ENCODE data around the gene OGFRL1.

The OGFRL1 gene

DNA sequence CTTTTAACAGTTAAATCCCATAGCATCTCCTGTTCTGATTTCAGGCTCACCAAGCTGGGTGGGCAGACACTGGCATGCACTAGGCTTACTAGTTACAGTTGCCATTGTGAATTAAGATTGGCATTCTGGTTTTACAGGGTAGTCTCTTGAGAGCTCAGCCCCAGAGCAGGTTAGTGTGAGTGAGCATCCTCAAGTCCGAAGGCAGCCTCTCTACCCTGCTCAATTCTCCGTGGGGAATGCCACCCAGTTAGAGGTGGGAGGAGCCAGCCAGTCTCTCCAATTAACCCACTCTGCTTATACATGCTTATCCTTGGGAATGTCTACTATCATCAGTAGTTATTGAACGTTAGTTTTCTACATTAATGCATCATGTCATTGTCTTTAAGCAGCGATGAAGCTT is 8.9 kb upstream of the OGFRL1 start:
- DNase-seq (ENCODE audit: extremely low spot score), result no peak
- ChIA-PET POLR2A (interaction anchor here (1.3 kb wide), 1 partner anchor 9 kb away, joined by 4 read pairs; the partner anchor contains the start of gene OGFRL1), CTCF (no interaction called here)
- TF ChIP-seq HDGF (IDR thresholded peaks at IDR 0.05; ENCODE audit: borderline replicate concordance), result no peak
- TF ChIP-seq, protein P1, sequence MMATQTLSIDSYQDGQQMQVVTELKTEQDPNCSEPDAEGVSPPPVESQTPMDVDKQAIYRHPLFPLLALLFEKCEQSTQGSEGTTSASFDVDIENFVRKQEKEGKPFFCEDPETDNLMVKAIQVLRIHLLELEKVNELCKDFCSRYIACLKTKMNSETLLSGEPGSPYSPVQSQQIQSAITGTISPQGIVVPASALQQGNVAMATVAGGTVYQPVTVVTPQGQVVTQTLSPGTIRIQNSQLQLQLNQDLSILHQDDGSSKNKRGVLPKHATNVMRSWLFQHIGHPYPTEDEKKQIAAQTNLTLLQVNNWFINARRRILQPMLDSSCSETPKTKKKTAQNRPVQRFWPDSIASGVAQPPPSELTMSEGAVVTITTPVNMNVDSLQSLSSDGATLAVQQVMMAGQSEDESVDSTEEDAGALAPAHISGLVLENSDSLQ (IDR thresholded peaks at IDR 0.05), result no peak
- TF ChIP-seq FOXK2 (IDR thresholded peaks at IDR 0.05), result no peak
- TF ChIP-seq L3MBTL2 (conservative IDR thresholded peaks at IDR 0.05), result no peak
- TF ChIP-seq BHLHE40 (IDR thresholded peaks at IDR 0.05; ENCODE audit: borderline replicate concordance), result no peak
- TF ChIP-seq NFRKB (IDR thresholded peaks at IDR 0.05), result no peak
- no peak for TF ChIP-seq CTBP1 (IDR thresholded peaks at IDR 0.05; ENCODE audit: borderline replicate concordance)
- no peak for TF ChIP-seq LEF1 (IDR thresholded peaks at IDR 0.05; ENCODE audit: borderline replicate concordance)
- TF ChIP-seq ZNF384 (IDR thresholded peaks at IDR 0.05), result no peak
- no peak for TF ChIP-seq TARDBP (IDR thresholded peaks at IDR 0.05)
- TF ChIP-seq ARNT (IDR thresholded peaks at IDR 0.05), result no peak
- TF ChIP-seq FOXM1 (IDR thresholded peaks at IDR 0.05; ENCODE audit: borderline replicate concordance), result no peak
- TF ChIP-seq SUZ12 (IDR thresholded peaks at IDR 0.05), result no peak
- no peak for TF ChIP-seq ELF4 (IDR thresholded peaks at IDR 0.05)
- no peak for TF ChIP-seq FOXA1 (IDR thresholded peaks at IDR 0.05)
- TF ChIP-seq SP1 (IDR thresholded peaks at IDR 0.05), result no peak

DNA sequence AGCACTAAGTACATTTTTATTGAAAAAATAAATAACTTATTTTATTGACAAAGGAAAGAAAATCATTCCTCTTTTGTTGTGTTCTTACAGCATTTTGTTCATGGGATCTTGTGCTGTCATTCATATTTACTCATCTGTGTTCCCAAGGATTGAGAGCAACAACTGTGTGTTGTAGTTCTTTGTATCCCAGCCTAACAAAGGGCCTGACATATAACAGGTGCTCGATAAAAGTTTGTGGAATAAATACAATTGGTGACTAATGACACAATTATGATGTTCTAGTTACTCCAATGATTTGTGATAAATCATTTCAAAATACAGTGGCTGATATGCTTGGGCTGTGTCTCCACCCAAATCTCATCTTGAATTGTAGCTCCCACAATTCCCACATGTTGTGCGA is 7.9 kb upstream of the OGFRL1 start:
- CTCF ChIA-PET, result interaction anchor here (0.6 kb wide), 1 partner anchor 8 kb away, joined by 3 read pairs; no protein-coding TSS in a partner anchor
- DNase-seq (ENCODE audit: extremely low spot score), result no peak
- POLR2A ChIA-PET, result no interaction called here
- TF ChIP-seq SUZ12 (IDR thresholded peaks at IDR 0.05) (no peak), TARDBP (IDR thresholded peaks at IDR 0.05) (no peak), FOXM1 (IDR thresholded peaks at IDR 0.05; ENCODE audit: borderline replicate concordance) (no peak), NFRKB (IDR thresholded peaks at IDR 0.05) (no peak), HDGF (IDR thresholded peaks at IDR 0.05; ENCODE audit: borderline replicate concordance) (no peak), LEF1 (IDR thresholded peaks at IDR 0.05; ENCODE audit: borderline replicate concordance) (no peak), BHLHE40 (IDR thresholded peaks at IDR 0.05; ENCODE audit: borderline replicate concordance) (no peak)

DNA sequence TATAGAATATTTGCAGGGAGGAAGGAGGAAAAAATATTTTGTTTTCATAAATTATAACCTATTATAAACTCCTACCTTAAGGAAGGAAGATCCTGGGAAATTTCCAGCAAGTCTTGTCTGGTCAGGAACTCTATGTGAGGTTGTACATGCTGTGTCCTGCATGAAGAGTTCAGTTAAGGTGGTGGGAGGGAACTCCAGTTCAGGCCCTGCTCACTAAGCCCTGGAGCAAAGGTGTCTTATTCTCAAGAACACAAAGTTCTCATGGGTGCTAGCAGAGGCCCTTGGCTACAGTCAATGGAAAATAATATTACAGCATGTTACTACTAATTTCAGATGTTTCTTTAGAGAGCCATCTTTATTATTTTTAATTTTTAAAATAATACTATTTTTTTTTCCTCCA is 3.8 kb upstream of the OGFRL1 start:
- CTCF ChIA-PET, result no interaction called here
- POLR2A ChIA-PET, result no interaction called here
- TF ChIP-seq ELF4 (IDR thresholded peaks at IDR 0.05), result no peak
- TF ChIP-seq BHLHE40 (IDR thresholded peaks at IDR 0.05; ENCODE audit: borderline replicate concordance), result no peak
- TF ChIP-seq, protein P1 (IDR thresholded peaks at IDR 0.05), result no peak
- no peak for DNase-seq (ENCODE audit: extremely low spot score)

DNA sequence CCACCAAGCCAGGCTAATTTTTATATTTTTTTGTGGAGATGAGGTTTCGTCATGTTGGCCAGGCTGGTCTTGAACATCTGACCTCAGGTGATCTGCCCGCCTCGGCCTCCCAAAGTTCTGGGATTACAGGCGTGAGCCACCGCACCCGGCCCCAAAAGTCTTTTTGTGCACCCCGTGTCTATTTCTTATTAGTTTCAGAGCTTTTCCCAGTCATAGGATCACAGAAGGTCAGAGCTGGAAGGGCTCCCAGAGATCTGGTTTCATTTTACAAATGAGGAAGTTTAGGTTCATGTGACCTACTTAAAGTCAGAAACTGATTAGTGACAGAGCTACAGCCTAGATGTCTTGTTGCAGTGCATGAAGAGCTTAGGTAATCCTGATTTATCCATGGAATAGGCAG is 1.6 kb upstream of the OGFRL1 start:
- POLR2A ChIA-PET, result interaction anchor here (1.4 to 2.1 kb wide), 2 partner anchors 29 to 97 kb away, joined by 3 to 6 read pairs; no protein-coding TSS in a partner anchor
- DNase-seq (ENCODE audit: extremely low spot score), result no peak
- no peak for TF ChIP-seq FOXA1 (IDR thresholded peaks at IDR 0.05)
- TF ChIP-seq, protein P1 (IDR thresholded peaks at IDR 0.05), result no peak
- no peak for TF ChIP-seq SP1 (IDR thresholded peaks at IDR 0.05)
- no peak for TF ChIP-seq FOXK2 (IDR thresholded peaks at IDR 0.05)
- TF ChIP-seq SUZ12 (IDR thresholded peaks at IDR 0.05), result no peak
- no peak for TF ChIP-seq ELF4 (IDR thresholded peaks at IDR 0.05)
- TF ChIP-seq HDGF (IDR thresholded peaks at IDR 0.05; ENCODE audit: borderline replicate concordance), result no peak
- TF ChIP-seq TARDBP (IDR thresholded peaks at IDR 0.05), result no peak
- CTCF ChIA-PET, result interaction anchor here (0.6 kb wide), 1 partner anchor 53 kb away, joined by 3 read pairs; no protein-coding TSS in a partner anchor

DNA sequence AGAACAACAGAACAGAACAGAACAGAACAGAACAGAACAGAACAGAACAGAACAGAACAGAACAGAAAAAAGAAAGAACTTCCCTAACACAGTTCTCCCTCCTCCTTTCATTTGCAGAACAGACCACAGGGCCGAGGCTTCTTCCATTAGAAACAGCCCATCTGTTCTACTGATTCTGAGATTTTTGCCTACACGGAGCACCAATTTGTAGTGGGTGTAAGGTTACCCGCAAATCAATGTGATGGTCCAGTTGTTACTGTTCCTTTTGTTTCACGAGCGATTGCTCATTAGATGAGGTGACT is 734 bp upstream of the OGFRL1 start:
- DNase-seq (ENCODE audit: extremely low spot score), result no peak
- TF ChIP-seq FOXM1 (IDR thresholded peaks at IDR 0.05; ENCODE audit: borderline replicate concordance) (no peak), ELF4 (IDR thresholded peaks at IDR 0.05) (no peak), FOXK2 (IDR thresholded peaks at IDR 0.05) (no peak), HDGF (IDR thresholded peaks at IDR 0.05; ENCODE audit: borderline replicate concordance) (no peak), SP1 (IDR thresholded peaks at IDR 0.05) (no peak), SUZ12 (IDR thresholded peaks at IDR 0.05) (no peak)
- TF ChIP-seq, protein P1 (IDR thresholded peaks at IDR 0.05), result no peak
- CTCF ChIA-PET, result interaction anchor here (0.6 to 0.9 kb wide), 3 partner anchors 7 to 21 kb away, joined by 3 to 4 read pairs (median 3); no protein-coding TSS in a partner anchor
- POLR2A ChIA-PET, result interaction anchor here (0.7 to 2.1 kb wide), 8 partner anchors 8 to 98 kb away, joined by 3 to 6 read pairs (median 4); no protein-coding TSS in a partner anchor

DNA sequence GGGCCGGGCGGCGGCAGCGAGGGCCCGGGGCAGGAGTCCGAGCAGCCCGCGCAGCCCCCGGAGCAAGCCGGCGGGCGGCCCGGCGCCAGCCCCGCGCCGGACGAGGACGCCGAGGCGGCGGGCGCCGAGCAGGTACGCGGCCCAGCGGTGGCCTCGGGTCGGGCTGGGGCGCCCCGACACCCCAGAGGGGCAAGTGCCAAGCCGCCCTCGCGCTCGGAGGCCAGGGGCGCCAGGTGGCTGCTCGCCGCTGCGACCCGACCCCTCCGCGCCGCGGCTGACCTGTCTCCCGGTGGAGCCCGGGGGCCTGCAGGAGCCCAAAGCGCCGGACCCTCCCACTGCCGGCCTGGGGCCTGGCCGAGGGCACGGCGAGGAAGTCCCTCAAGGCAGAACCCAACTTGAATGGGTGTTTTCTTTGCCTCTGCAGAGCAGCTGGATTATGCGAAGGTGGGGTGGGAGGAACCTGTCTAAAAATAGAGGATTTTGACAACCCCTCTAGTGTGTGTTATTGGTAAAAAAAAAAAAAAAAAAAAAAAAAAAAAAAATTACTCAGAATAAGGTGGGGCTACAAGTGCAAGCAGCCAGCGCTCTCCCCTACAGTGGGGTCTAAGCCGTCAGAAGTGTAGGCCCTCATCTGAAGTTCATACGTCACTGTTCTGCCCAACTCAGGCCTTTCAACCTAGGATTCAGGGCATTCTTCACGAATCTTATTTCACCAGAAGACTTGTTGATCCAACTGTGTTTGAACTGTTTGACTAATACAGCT is 609 bp downstream of the OGFRL1 start:
- TF ChIP-seq HDGF (IDR thresholded peaks at IDR 0.05; ENCODE audit: borderline replicate concordance) (no peak), ZNF384 (IDR thresholded peaks at IDR 0.05) (peak; percentile 56), BHLHE40 (IDR thresholded peaks at IDR 0.05; ENCODE audit: borderline replicate concordance) (no peak), FOXM1 (IDR thresholded peaks at IDR 0.05; ENCODE audit: borderline replicate concordance) (no peak)
- ChIA-PET POLR2A (interaction anchor here (1.0 to 2.1 kb wide), 4 partner anchors 9 to 99 kb away, joined by 3 to 6 read pairs (median 4); no protein-coding TSS in a partner anchor), CTCF (no interaction called here)
- peak; percentile 36 for DNase-seq (ENCODE audit: extremely low spot score)
